DMS53 (cell line): ENCODE data around the gene PHLPP1.

Experiments
- DNase-seq: peaks from one replicate; lab custom pipeline; 2025; lab: John Stamatoyannopoulos, UW

The PHLPP1 gene

GRCh38 chr18:62850619-62851306 lies 135.4 kb downstream of the PHLPP1 start:
- peak; percentile 95 for DNase-seq

- DNase-seq = no peak
Observed at GRCh38 chr18:62852851-62853250, 137.5 kb downstream of the PHLPP1 start.

- no peak for DNase-seq
Observed at GRCh38 chr18:62856294-62856693, 141.0 kb downstream of the PHLPP1 start.

DNA sequence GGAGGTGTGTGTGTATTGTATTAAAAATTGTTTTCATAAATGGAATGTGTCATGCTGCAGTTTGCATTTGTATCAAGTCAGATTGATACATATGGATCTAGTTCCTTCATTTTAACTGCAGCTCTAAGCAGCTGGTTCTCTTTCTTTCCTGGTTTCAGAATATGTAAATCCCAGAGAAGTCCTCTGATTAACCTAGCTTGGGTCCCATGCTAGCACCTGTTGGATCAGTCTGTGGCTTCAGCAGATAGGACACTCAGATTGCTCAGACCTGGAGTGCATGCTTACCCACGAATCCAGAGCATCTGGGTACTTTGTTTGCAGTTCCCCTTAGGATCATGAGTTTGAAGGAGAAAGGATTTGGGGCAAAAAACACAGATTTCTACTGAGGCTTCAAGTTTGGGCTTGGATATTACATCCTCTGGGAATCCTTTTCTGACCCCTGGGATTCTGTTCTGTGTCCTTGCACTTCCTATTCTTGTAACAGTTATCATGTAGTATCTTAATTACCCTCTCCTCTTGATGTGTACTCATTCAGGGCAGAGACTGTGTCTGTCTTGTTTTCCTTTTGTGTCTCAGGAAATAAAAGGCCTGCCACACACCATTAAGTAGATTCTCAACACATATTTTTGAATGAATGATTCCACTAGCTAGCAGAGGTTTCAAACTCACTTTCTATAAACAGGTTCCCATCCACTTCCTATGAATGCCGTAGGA lies 142.1 kb downstream of the PHLPP1 start:
- no peak for DNase-seq

GRCh38 chr18:62860062-62860461 lies 144.7 kb downstream of the PHLPP1 start:
- DNase-seq = no peak

- DNase-seq = no peak
Observed at GRCh38 chr18:62862466-62862865, 147.1 kb downstream of the PHLPP1 start.

- DNase-seq = no peak
Observed at GRCh38 chr18:62863579-62864001, 148.2 kb downstream of the PHLPP1 start.

- DNase-seq = no peak
Observed at GRCh38 chr18:62865498-62865897, 150.2 kb downstream of the PHLPP1 start.

DNA sequence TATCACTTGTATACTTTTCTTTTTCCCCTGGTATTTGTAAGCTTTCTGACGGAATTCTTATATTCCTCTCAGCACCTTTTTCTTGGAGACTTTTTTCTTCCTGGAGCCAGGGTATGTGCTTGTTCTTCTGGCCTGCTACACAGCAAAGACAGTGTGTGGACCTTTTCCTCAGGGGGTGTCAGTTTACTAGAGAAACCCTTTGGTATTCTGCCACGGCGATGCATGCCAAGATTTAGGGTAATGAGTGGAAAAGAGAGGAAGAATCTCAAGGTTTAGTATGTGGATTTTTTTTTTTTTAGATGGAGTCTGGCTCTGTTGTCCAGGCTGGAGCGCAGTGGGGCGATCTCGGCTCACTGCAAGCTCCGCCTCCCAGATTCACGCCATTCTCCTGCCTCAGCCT lies 152.2 kb downstream of the PHLPP1 start:
- DNase-seq = no peak

DNA sequence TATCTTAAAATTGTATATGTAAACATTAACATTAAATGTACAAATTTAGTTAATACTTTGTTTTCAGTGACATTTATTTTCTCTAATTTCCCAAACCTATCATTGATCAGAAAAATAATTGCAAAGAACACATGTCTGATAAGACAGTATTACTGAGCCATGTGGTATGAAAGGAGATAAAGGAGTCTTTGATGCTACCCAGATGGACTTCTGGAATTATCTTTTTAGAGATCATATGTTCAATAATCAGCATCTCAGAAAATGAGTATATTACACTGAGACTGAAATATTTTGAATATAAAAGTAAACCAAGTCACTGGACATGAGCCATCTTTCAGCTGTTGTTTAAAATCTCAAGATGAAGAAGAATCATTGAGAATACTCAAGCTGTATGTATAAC lies 153.3 kb downstream of the PHLPP1 start:
- no peak for DNase-seq

GRCh38 chr18:62870643-62871042 lies 155.3 kb downstream of the PHLPP1 start:
- DNase-seq = no peak

GRCh38 chr18:62875323-62875722 lies 160.0 kb downstream of the PHLPP1 start:
- no peak for DNase-seq

- DNase-seq = no peak
Observed at GRCh38 chr18:62876111-62876510, 160.8 kb downstream of the PHLPP1 start.

DNA sequence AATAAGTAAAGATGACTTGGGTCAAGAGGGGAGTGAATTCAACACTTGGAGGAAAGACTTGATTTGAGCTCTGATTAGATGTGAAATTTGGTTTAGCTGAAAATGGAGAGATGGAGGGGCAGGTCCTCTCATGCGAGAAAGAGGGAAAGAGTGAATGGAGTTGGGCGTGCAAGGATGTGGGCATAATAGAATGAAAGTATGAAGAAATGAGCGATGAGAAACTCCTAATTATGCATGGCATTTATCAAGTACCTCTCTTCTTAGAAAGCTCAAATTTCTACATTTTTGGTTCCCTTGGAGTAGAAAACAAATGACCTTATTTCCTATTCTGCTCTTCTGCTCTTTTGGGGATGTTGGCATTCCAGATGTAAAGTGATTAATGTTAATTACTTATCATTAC lies 161.5 kb downstream of the PHLPP1 start:
- DNase-seq = no peak

- no peak for DNase-seq
Observed at GRCh38 chr18:62877411-62878221, 162.3 kb downstream of the PHLPP1 start.

- DNase-seq = peak; percentile 48
Observed at GRCh38 chr18:62878305-62878704, 163.0 kb downstream of the PHLPP1 start.

GRCh38 chr18:62880034-62880433 lies 164.7 kb downstream of the PHLPP1 start:
- peak; percentile 25 for DNase-seq

DNA sequence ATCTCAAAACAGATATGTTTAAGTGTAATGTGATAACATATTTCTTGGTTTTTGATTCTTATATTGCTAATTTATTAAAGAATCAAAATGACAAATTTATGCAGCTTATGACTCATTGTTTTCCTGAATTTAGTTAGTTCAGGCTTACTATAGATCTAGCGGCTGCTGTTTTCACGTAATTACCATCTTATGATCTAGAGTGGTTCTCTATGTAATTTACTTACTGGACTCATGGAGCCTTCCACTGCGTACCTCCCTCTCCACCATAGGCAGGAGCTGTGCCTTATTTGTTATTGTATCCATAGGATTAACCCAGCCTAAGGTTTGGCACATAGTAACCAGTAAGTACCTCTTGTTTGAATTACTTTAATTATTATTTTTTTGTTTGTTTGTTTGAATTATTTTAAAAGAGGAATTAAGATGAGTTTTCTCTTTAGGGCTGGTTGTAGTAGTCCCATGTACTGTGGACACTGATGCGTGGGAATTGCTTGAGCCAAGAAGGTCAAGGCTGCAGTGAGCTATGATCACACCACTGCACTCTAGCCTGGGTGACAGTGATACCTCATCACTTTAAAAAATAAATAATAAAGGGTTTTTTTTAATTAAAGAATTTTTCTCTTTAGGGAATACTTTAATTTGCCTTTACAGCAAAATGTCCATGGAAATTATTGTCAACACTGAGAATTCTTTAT lies 165.5 kb downstream of the PHLPP1 start:
- peak; percentile 80 for DNase-seq

DNA sequence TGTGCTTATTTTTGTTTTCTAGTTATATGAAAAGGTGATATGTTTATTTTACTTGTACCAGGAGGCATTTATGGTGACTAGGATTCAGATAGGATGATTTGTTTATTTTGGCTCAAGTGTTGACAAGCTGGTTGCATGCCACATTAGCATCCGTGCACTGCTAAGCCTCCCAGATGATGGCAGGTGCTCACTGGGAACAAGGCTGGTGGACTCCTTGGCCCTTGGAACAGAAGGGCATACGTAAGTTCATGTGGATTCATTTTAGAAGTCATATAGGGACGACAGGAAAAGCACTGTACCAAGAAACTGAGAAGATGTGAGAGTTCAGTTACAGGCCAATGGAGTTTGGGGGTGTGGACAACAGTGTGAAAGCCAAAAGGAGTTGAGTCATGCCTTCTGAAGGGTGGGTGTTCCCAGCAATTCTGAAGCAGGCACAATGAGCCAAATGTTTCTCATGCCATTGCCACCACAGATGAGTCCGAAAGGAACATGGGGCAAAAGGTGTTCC lies 166.2 kb downstream of the PHLPP1 start:
- peak; percentile 99 for DNase-seq

- DNase-seq = peak; percentile 47
Observed at GRCh38 chr18:62883937-62884735, 168.8 kb downstream of the PHLPP1 start.

GRCh38 chr18:62885804-62886203 lies 170.5 kb downstream of the PHLPP1 start:
- DNase-seq = peak; percentile 76
